Epithelial cell of proximal tubule (primary cell): ENCODE results near the gene OSBPL1A. TPM values are rescaled to one million over a fixed set of nuclear protein-coding genes. Genes with fewer than 3 reads are reported as not detected.

ENCODE experiments used
- DNase-seq: peaks from one replicate; pipeline ENCODE4 v3.0.0-alpha.2; 2011; ENCODE audit warnings: low read depth
- H3K4me3 ChIP-seq: 2 replicates; pipeline ENCODE4 v1.5.1; 2011; ENCODE audit warnings: low read depth, mild to moderate bottlenecking, low read length
- CTCF ChIP-seq: conservative IDR thresholded peaks from 2 replicates; pipeline ENCODE4 v1.5.1; 2012; ENCODE audit warnings: low read depth, mild to moderate bottlenecking, low read length
- total RNA-seq: library from RNA; depleted of rRNA; stranded (reverse); fragments of >200 nt; gene quantifications from 2 replicates; pipeline ENCODE4 v1.2.3, GENCODE V29; 2015

OSBPL1A gene
- total RNA-seq, 1 donor from 2014 or later = 24.7 TPM

- H3K4me3 ChIP-seq = no peak overlapping the region
- no peak for DNase-seq
- no peak for TF ChIP-seq CTCF
Observed at GRCh38 chr18:24249716-24250115, 147.9 kb downstream of the OSBPL1A start.

DNA sequence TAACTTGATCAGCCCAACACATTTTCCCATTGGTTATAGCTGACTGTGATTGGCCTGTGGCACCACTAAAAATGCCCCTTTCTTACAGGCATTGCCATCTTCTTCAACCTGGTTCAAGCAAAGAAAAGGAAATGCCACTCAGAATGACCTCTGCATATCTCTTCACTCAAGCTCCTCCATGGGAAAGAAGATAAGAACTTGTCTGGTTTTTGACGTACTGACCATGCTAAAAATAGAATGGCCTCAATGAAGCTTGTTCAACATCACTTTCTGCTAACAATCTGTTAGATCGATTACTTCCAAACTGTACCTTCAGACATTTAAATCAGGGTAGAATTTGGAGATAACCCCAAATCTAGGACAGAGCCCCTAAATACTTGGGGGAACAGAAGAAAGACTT, 149.3 kb downstream of the OSBPL1A start:
- DNase-seq = no peak
- no peak overlapping the region for H3K4me3 ChIP-seq
- TF ChIP-seq CTCF = no peak

DNA sequence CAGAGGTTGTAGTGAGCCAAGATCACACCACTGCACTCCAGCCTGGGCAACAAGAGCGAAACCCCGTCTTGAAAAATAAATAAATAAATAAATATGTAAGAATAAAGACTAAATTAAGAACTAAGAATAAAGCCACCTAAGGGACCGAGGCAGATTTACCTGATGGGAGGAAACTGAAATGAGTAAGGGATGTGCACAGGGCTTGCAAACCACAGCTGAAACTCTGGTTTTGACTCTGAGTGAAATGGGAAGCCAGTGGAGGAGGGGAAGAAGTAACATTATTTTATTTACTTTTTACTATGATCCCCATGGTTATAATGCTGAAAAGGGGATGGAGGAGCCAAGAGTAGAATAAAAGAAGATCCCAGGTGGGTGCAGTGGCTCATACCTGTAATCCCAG, 151.5 kb downstream of the OSBPL1A start:
- H3K4me3 ChIP-seq = no peak overlapping the region
- TF ChIP-seq CTCF = no peak
- DNase-seq = no peak

DNA sequence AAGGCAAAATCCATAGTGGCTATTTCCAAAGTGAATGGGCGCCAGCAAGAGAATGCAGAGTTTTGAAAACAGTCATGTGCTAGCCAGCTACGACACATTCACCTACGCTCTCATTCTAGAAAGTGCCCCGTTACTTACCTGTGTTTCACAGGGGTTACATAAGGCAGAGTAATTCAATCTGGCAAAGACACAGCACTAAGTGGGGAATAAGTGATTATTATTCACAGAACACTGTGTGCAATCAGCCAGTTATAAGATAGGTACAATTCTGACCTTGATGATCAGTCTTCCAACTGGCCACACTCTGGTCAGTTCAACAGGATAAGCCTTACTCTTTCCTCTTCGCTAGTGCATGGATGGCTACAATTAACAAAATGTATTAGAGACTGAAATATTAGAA, 152.9 kb downstream of the OSBPL1A start:
- H3K4me3 ChIP-seq = no peak overlapping the region
- TF ChIP-seq CTCF = no peak
- DNase-seq = no peak

DNA sequence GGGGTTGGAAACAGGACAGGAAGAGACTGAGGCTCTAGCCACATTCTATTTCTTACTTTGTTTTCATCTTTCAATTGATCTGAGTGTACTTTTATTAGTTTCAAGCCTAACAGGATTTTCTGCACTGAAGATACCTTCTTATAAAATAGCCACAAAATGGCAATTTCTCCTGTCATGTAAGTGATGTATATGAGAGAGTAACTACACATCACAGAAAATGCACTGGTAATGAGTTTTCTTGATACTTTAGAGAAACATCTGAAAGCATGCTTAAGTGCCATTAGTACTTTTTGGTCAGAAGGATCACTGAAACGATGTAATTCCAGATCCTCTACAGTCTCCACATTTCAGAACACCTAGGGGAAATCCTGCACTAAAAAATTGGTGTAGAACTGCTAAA, 153.9 kb downstream of the OSBPL1A start:
- no peak for TF ChIP-seq CTCF
- H3K4me3 ChIP-seq = no peak overlapping the region
- DNase-seq = no peak

DNA sequence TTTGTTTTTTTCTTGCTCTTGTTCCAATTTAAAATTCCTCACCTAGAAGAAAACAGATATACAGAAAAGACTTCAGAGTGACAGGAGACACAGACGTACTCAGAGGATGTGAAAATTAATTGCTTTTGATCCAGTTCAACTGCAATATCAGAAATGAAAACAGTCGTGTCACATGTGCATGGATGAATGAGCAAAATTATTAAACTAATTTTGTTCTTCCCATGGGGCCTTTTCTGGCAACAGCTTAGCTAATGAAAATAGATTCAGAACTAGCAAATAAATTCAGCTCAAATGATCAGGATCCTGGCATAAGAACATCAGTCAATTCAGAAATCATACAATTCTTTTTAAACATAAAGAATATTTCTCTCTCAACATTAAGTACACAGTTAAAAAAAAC, 158.3 kb downstream of the OSBPL1A start:
- no peak for TF ChIP-seq CTCF
- no peak for DNase-seq
- no peak overlapping the region for H3K4me3 ChIP-seq

DNA sequence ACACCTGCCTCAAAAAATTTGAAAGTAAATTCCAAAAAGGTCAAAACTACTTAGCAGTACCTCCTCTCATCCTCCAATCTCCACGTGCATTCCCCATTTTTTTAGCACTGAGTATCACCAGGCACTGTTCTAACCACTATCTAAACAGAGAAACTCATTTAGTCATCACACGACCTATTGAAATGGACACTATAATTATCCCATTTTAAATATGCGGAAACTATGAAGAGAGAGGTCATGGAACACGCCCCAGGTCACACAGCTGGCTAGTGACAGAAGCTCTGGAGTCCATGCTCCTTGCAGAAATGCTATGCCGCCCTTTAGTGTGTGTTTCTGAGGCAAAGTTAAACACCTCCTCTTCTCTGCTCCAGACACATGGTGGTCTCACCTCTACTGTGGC, 159.2 kb downstream of the OSBPL1A start:
- no peak for TF ChIP-seq CTCF
- no peak overlapping the region for H3K4me3 ChIP-seq
- DNase-seq = no peak
